Measurements from ENCODE around the gene BCL2L12.
A peak's percentile ranks its signal among the peaks of the same experiment; 100 is the strongest.
"Not testable (repeated sequence)": the region's sequence is repeated elsewhere in the genome, so short reads cannot be mapped to it uniquely, and the experiment has no call there.

BCL2L12 gene

GRCh38 chr19:49665351-49666119 lies at the start of gene BCL2L12, which contains the start of gene IRF3:
BCL2L12 (plus strand) TSS chr19:49665933; CDS start chr19:49666693, 760 bp downstream.
IRF3 (minus strand) TSS chr19:49665857; CDS start chr19:49664838, 1,019 bp downstream.
- peak; percentile 80 for DNase-seq

- no peak for DNase-seq
Measured at GRCh38 chr19:49616532-49616931, 49.2 kb upstream of the BCL2L12 start.

- no peak for DNase-seq
Measured at GRCh38 chr19:49616945-49617344, 48.8 kb upstream of the BCL2L12 start.

DNA sequence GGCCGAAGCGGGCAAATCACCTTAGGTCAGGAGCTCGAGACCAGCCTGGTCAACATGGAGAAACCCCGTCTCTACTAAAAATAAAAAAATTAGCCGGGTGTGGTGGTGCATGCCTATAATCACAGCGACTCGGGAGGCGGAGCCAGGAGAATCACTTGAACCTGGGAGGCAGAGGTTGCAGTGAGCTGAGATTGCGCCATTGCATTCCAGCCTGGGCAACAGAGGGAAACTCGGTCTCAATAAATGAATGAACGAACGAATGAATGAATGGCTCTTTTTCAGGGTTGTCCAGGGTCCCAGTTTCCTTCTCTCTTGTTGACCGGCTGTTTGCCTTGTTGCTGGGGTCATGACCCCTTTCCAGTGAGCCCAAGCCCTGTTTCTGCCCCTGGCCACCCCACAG lies 47.9 kb upstream of the BCL2L12 start:
- DNase-seq, result not testable (repeated sequence)

GRCh38 chr19:49624967-49625910 lies 40.5 kb upstream of the BCL2L12 start:
- no peak for DNase-seq

GRCh38 chr19:49626226-49626625 lies 39.5 kb upstream of the BCL2L12 start:
- DNase-seq, result no peak

DNA sequence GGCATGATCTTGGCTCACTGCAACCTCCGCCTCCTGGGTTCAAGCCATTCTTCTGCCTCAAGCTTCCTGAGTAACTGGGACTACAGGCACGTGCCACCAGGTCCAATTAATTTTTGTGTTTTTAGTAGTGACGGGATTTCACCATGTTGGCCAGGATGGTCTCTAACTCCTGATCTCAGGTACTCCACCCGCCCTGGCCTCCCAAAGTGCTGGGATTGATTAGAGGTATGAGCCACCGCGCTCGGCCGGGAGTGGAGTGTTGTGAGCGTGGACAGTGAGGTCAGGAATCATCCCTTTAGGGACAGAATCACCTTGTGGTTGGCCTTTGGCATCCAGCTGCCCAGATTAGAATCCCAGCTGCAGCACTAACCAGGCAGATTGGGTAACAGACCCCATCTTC lies 36.1 kb upstream of the BCL2L12 start:
- no peak for DNase-seq

DNA sequence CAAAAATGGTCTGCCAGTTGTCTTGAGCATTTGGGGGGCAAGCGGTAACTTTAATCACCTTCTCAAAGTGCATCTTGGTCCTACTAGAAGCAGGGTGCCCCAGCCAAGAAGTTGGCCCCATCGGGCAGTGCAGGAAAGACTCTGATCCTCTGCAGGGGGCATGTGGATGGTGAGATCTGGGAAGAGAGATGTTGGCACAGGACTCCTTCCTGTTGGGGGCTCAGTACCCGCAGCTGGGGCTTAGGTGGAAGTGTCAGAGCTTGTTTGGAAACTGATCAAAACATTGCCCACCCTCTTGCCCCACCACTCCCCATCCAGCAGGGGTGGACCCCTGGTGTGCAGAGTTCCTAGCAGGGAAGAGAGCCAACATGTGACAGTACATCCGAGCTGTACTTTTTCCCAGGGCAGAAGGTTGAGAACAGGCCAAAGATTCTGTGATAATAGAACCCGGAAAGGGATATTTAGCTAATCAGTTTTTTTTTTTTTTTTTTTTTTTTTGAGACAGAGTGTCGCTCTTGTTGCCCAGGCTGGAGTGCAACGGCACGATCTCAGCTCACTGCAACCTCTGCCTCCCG lies 34.6 kb upstream of the BCL2L12 start:
- DNase-seq, result no peak

- DNase-seq, result no peak
Measured at GRCh38 chr19:49631610-49632192, 34.0 kb upstream of the BCL2L12 start.

- no peak for DNase-seq
Measured at GRCh38 chr19:49632576-49632975, 33.2 kb upstream of the BCL2L12 start.

- not testable (repeated sequence) for DNase-seq
Measured at GRCh38 chr19:49633273-49633672, 32.5 kb upstream of the BCL2L12 start.

DNA sequence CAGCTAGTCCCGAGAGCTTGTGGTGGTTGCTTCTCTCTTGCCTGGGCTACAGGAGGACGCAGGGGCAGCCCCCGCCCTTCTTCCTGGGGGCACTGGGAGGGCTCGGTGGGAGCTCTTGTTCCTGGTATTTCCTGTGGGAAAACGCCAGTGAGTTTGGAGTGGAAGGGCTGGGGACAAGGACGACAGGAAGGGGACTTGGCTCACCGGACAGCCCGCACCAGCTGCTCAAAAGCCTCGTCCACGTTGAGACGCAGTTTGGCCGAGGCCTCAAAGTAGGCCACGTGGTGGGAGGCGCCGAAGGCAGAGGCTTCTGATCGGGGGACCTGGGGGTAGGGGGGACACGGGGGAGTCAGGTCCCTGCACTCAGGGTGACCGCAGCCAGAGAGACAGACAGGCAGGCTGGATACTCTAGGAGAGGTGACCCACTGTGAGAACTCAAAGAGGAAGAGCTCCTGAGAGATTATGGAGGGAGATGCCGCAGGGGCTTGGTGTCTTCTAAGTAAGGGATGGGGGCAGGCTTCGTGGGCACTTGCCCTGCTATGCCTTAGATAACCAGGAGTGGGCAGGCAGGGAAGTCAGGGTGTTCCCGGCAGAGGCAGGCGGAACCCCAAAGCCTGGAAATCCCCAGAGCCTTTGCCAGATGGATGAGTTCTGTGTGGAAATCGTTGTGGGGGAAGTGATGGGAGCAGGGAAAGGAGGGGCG lies 30.1 kb upstream of the BCL2L12 start:
- DNase-seq, result no peak

GRCh38 chr19:49636233-49636932 lies 29.4 kb upstream of the BCL2L12 start:
- no peak for DNase-seq

DNA sequence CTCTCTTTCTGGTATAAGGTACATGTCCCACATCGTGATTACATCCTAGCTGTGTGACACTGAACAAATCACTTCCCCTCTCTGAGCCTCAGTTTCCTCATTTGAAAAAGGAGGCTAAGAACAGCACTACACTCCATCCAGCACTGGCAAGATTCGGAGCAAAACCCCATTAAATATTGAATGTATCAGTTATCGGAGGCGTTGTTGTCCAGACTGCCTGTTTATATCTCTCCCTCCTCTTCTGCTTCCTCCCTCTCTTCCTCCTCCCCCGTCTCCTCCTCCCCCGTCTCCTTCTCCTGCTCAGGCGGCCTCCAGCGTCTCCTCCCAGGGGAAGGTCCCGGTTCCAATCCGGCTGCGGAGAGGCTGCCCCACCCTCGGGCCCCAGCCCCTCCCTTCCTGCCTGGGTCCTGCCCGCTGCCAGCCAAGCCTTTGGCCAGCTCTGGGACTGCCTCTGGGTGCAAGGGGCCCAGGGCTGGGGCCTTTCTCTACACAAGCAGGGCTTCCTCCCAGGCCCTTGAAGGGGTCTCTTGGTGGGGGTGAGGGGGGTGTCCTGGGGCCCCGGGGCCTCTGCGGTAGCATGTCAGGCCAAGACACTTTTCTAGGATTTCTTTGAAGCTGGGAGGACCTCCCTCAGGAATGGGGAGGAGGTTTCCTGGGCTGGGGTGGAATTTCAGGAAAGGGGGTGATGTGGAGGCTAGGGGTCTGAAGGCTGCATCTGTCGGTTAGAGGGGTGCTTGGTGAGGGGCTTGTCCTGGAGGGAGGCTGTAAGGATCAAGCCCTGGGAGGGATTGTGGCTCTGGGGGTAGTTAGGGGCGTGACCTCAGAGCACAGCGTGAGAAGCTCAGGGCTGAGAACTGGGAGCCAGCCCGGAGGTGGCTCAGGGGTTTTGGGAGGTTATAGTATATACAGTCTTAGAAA lies 27.7 kb upstream of the BCL2L12 start:
- DNase-seq, result no peak

DNA sequence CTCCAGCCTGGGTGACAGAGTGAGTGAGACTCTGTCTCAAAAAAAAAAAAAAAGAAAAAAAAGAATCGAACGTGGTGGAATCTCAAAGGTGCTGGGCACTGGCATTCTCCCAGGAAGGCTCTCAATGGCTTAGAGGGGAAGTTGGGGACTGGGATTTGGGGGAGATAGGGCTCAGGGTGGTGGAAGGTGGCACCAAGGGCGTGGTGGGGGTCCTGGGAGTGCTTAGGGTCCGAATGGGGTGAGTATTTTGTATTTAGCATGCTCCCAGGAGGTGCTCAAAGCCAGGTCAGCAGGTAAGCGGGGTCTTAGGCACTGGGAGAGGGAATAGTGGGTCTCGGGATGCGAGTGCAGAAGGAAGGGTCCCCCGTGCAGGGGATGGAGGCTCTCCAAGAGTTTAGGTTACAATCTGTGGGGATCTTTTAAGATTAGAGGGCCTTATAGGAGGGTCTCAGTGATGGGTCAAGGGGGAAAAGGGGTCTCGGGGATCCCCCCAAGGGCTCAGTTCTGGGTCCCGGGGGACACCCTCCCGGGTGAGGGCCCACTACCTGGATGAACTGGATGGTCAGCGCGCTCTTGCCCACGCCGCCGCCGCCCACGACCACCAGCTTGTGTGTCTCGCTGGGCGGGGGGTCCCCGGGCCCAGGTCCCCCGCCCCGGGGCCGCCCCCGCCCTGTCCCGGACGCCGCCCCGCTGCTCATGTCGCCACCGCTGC lies 26.2 kb upstream of the BCL2L12 start:
- no peak for DNase-seq

DNA sequence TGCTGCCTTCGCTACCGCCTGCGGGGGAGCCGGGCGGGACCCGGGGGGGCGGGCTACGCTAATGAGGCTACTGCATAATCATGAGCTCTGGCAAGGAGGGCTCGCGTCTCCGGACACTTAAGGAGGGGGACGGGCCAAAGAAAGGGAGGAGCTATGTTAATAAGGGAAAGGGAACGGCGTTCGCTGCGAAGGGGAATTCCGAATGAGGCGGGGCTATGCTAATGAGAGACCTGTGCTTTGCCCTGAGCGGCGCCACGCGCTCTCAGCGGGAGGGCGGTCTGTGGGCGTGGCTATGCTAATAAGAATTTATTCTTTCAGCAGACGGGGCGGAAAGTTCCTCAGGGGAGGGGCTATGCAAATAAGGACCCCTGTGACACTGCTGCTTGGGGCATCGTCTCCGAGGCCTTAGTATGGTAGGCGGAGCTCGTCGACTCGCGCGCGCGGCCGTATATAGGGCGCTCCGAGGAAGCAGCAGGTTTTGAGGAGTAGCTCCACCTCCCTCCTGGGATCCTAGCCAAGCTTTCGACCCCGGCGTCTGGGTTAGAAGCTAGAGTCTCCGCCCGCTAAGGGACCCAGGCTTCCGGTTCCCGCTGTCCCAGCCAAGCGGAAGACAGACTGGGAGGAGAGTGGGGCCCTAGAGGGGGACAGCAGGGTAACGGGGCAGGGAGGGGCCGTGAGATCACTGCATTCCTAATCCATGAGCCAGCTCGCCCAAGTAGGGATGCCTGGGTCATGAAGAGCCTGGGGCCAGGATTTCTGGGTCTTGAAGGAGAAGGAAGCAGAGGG lies 25.4 kb upstream of the BCL2L12 start, which contains the start of gene RRAS:
Gene RRAS (minus strand): TSS at position 31 of the 786 bp plus-strand sequence. CDS start 45 bp downstream, outside the sequence.
- peak; percentile 100 for DNase-seq

- peak; percentile 96 for DNase-seq
Measured at GRCh38 chr19:49641688-49642491, 23.8 kb upstream of the BCL2L12 start, which contains the start of gene SCAF1. SCAF1 (plus strand) TSS chr19:49642209; CDS start chr19:49645027, 2,818 bp downstream.
